Fibroblast of lung (primary cell): ENCODE data around the gene C16orf82.

Experiments
- CTCF ChIP-seq, 2 donors: IDR thresholded peaks in 1 of 2; conservative IDR thresholded peaks in 1 of 2; 1 replicate in 1 of 2; 2 replicates in 1 of 2; pipeline ENCODE4 v1.5.1; 2011 to 2012; ENCODE audit warnings: low read length in 2 of 2, control low read depth in 1 of 2, inconsistent platforms in 1 of 2, low read depth in 1 of 2, mild to moderate bottlenecking in 1 of 2
- EZH2 ChIP-seq: IDR thresholded peaks from 2 replicates; pipeline ENCODE4 v1.5.1; 2012; ENCODE audit warnings: low read length, control low read depth, mild to moderate bottlenecking; ENCODE audit errors: missing control alignments

- TF ChIP-seq EZH2 (no peak), CTCF (conservative IDR thresholded peaks at IDR 0.05 in 1 of 2, IDR thresholded peaks at IDR 0.05 in 1 of 2; ENCODE audit: low read depth in 1 of 2, low read length in 2 of 2) (no peak)
Observed at GRCh38 chr16:27053996-27054395, 12.7 kb upstream of the C16orf82 start.
